ENCODE data around the gene CALD1.

- TF ChIP-seq POLR2A (IDR thresholded peaks at IDR 0.05; ENCODE audit: low read depth, low read length) (no peak), TAF1 (IDR thresholded peaks at IDR 0.05; ENCODE audit: low read depth, low read length) (no peak), POLR2AphosphoS5 (IDR thresholded peaks at IDR 0.05; ENCODE audit: low read depth, low read length) (no peak)
Observed at GRCh38 chr7:134845461-134845860, 66.0 kb downstream of the CALD1 start.

All from GM12891 (cell line).